DOHH2 (cell line): ENCODE results near the gene SERPINA7.

ENCODE experiments used
- CTCF ChIP-seq: fragments of 200-600 bp; sonication (generic); IDR thresholded peaks from one replicate; pipeline ENCODE4 v1.5.1; 2014; ENCODE audit warnings: antibody characterized with exemption, mild to moderate bottlenecking, low read depth, low read length; ENCODE audit not compliant: poor library complexity, severe bottlenecking
- EZH2phosphoT487 ChIP-seq: fragments of 200-600 bp; sonication (generic); IDR thresholded peaks from 2 replicates; pipeline ENCODE4 v1.6.1; 2017; ENCODE audit warnings: borderline replicate concordance, mild to moderate bottlenecking, antibody characterized with exemption, low read length, moderate library complexity, mixed read lengths

GRCh38 chrX:106050054-106050453 lies 11.5 kb upstream of the SERPINA7 start:
- TF ChIP-seq CTCF (no peak), EZH2phosphoT487 (no peak)
